ENCODE results near the gene SELENOF. TPM values are rescaled to one million over a fixed set of nuclear protein-coding genes. Genes with fewer than 3 reads are reported as not detected.

SELENOF gene
- 100 to 1,000 TPM in 4 of 6 experiments, 10 to 100 TPM in 2; 95.5 to 130 (median 107) TPM for total RNA-seq
- long read RNA-seq, transcript SELENOF-201 (5 exons, 1,781 nt) = major isoform, 23 of 27 reads
- long read RNA-seq, partial matches to known transcripts = 0 of 27 reads
- long read RNA-seq, other reads (novel, unspliced or antisense) = 1 of 27 reads

GRCh38 chr1:86913896-86914600, at the start of gene SELENOF:
Gene SELENOF (minus strand): TSS chr1:86914126. CDS start chr1:86914111, 15 bp downstream.
- 0% methylated on average over 35 of the region's 44 CpGs for WGBS (ENCODE audit: insufficient coverage, low coverage, low lambda C conversion rate, missing lambda C conversion rate)
- peaks cover 0 to 18% (median 8%) of the 10 kb centered on the region in 4 donors for H3K4me1 ChIP-seq
- intact Hi-C loops (cut with DNase I) = no loop called here
- ATAC-seq (peak; percentile 88 to 96 (median 92)), DNase-seq (peak; percentile 99)
- peak within 1 kb of the TSS; percentile 87 to 91 (median 91) for H3K27ac ChIP-seq
- no peaks in the 10 kb centered on the region for H3K27me3 ChIP-seq
- peak within 1 kb of the TSS; percentile 75 to 90 (median 83) for H3K4me3 ChIP-seq
- H3K9me3 ChIP-seq = no peaks in the 10 kb centered on the region
- TF ChIP-seq CTCF (IDR thresholded peaks at IDR 0.05) = no peak
- peak; percentile 42 for TF ChIP-seq POLR2A (IDR thresholded peaks at IDR 0.05)
- no peaks in the 10 kb centered on the region for H3K36me3 ChIP-seq

- Histone ChIP-seq H3K27ac (no peak overlapping the region), H3K27me3 (no peaks in the 10 kb centered on the region), H3K4me3 (no peak overlapping the region), H3K9me3 (no peaks in the 10 kb centered on the region), H3K4me1 (no peaks in the 10 kb centered on the region), H3K36me3 (no peaks in the 10 kb centered on the region)
- no peak for TF ChIP-seq POLR2A (IDR thresholded peaks at IDR 0.05)
- TF ChIP-seq CTCF (IDR thresholded peaks at IDR 0.05) = no peak
- ATAC-seq = peak in 1 of 4 donors; percentile 11
- intact Hi-C loops (cut with DNase I) = loop anchor here in 1 of 2 donors (10.0 kb wide), 1 partner anchor 136 kb away; no protein-coding TSS in a partner anchor
- no peak for DNase-seq
Observed at GRCh38 chr1:86960548-86960947, 46.6 kb upstream of the SELENOF start.

- DNase-seq = no peak
- Histone ChIP-seq H3K4me3 (no peak overlapping the region), H3K9me3 (no peaks in the 10 kb centered on the region), H3K27me3 (no peaks in the 10 kb centered on the region), H3K27ac (no peak overlapping the region), H3K4me1 (no peaks in the 10 kb centered on the region), H3K36me3 (no peaks in the 10 kb centered on the region)
- intact Hi-C loops (cut with DNase I) = no loop called here
- ATAC-seq = no peak
- TF ChIP-seq POLR2A (IDR thresholded peaks at IDR 0.05) (no peak), CTCF (IDR thresholded peaks at IDR 0.05) (no peak)
Observed at GRCh38 chr1:86957221-86957620, 43.3 kb upstream of the SELENOF start.

- Histone ChIP-seq H3K9me3 (no peaks in the 10 kb centered on the region), H3K36me3 (no peaks in the 10 kb centered on the region), H3K4me3 (no peak overlapping the region), H3K4me1 (no peaks in the 10 kb centered on the region), H3K27me3 (no peaks in the 10 kb centered on the region), H3K27ac (no peak overlapping the region)
- DNase-seq (no peak), ATAC-seq (no peak)
- intact Hi-C loops (cut with DNase I) = no loop called here
- TF ChIP-seq CTCF (IDR thresholded peaks at IDR 0.05) = no peak
- no peak for TF ChIP-seq POLR2A (IDR thresholded peaks at IDR 0.05)
Observed at GRCh38 chr1:86956221-86956620, 42.3 kb upstream of the SELENOF start.
